Stimulated activated CD8-positive, alpha-beta memory T cell treated with anti-CD3 and anti-CD28 coated beads, Interleukin-7, amount 100 ng/mL, for 48 hours (primary cell): ENCODE measurements around the gene DYNC1LI2.
"Not testable (repeated sequence)": the region's sequence is repeated elsewhere in the genome, so short reads cannot be mapped to it uniquely, and the experiment has no call there.

Source experiments
- DNase-seq, 2 donors: peaks; one replicate each; pipeline ENCODE4 v3.0.0-alpha.2; 2020; ENCODE audit warnings: low read depth in 1 of 2; ENCODE audit errors: extremely low read depth in 1 of 2

The DYNC1LI2 gene

DNA sequence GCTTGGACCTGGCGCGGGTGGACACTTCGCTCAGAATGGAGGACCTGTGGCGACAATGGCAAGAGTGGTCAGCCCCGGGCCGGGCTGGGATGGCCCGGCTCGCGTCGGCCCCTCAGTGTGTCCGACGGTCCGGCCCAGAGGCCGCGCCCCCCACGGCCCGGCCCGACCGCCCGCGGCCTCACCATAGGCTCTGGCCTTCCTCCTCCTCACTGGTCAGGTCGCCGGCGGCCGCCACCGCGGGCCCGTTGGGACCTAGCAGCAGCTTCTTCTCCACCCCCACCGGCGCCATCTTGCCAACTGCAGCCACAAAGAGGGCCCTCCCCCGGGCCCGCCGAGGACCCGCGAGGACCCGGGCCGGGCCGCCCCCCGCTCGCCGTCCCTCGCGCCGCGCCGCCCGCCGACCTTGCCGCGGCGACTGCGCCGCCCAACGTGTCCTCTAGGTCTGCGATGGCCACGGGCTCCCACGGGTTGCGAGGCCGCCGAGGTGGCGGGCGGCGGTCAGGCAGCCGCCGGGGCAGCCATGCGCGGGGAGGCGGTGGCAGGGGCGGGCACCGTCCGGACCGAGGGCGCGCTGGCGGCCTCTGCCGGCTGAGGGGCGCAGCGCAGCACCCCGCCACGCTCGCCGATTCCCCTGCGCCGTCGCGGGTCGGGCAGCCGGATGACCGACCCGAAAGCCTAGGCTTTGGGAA lies at the start of gene DYNC1LI2:
Gene DYNC1LI2 (minus strand): TSS at position 307 of the 689 bp plus-strand sequence. CDS start 18 bp downstream, at position 289.
- peak; percentile 66 for DNase-seq

GRCh38 chr16:66800856-66801255 lies 49.4 kb upstream of the DYNC1LI2 start:
- DNase-seq, result no peak

DNA sequence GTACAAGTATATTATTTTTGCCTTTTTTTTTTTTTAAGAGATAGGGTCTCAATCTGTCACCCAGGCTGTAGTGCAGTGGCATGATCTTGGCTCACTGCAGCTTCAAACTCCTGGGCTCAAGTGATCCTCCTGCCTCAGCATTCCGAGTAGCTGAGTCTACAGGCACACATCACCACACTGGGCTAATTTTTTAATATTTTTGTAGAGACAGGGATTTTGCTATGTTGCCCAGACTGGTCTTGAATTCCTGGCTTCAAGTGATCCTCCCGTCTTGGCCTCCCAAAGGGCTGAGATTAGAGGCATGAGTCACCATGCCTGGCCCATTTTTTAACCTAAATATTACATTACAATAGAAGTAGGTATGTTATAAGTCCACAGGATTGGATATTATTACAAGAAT lies 46.8 kb upstream of the DYNC1LI2 start:
- no peak for DNase-seq

- not testable (repeated sequence) for DNase-seq
Observed at GRCh38 chr16:66793984-66794383, 42.6 kb upstream of the DYNC1LI2 start.

- no peak for DNase-seq
Observed at GRCh38 chr16:66790130-66790733, 38.8 kb upstream of the DYNC1LI2 start.

DNA sequence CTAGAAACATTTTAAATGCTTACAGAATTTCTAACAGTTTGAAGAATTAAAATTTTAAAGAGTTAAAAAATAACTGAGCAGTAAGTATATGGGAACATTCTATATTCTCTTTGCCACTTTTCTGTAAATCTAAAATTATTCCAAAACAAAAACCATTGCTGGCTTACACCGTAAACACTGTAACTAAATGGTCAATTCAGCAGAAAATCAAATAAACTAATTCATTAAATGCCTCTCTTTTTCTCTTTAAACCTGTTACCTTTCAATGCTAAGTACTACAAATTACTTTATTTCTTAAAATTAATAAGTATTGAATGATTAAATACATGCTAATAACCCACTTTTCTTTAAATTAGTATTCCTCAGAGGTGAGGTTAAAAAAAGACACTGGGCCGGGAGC lies 36.0 kb upstream of the DYNC1LI2 start:
- DNase-seq, result no peak

GRCh38 chr16:66786551-66786950 lies 35.1 kb upstream of the DYNC1LI2 start:
- no peak for DNase-seq

DNA sequence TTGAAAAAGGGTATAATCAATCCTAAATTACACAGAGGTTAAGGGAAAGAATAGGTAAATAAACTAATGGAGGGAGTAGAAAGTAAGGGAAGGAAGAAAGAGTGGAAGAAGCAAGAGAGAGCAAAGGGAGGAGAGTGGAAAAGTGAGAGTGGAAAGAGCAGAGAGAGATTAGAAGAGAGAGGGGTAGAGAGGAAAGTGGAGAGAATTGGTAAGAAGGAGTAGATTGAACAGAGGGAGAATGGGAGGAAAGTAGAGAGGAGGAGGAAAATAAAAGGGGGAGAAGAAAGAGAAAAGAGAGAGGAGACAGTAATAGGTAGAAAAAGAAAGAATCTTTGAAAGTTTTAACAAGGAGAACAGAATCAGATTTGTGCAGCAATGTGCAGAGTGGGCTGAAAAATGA lies 25.0 kb upstream of the DYNC1LI2 start:
- no peak for DNase-seq

GRCh38 chr16:66774981-66775380 lies 23.6 kb upstream of the DYNC1LI2 start:
- DNase-seq, result no peak

- no peak for DNase-seq
Observed at GRCh38 chr16:66758086-66758485, 6.7 kb upstream of the DYNC1LI2 start.

GRCh38 chr16:66754819-66755218 lies 3.4 kb upstream of the DYNC1LI2 start:
- no peak for DNase-seq

DNA sequence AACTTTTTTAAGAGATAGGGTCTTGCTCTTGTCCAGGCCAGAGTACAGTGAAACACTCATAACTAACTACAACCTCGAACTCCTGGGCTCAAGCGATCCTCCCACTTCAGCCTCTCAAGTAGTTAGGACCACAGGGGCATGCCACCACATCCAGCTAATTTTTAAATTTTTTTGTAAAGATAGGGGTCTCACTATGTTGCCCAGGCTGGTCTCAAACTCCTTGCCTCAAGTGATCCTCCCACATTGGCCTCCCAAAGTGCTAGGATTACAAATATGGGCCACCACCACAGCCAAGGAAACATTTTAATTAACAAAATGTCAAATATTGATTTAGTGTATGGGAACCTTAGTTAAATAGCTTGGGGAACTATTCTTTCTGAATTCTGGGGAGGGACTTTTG lies 2.8 kb upstream of the DYNC1LI2 start:
- no peak for DNase-seq

DNA sequence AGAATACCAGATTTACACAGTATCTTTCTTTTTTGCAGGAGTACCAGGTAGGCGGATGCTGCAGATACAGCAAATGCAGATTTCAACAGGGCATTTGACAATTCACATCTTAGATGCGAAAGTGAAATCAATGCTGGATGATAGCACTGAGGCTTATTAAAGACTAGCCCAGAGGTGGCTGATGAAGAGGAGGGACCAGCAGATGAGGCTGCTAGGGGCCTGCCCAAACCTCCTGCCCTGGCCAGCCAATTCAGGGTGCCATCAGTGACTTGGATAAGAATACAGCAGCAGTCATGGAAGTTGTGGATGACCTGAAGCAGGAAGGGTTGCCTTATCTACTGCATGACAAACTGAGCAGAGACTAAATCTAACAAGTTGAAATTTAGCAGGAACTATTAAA lies 1.5 kb upstream of the DYNC1LI2 start:
- DNase-seq, result no peak

DNA sequence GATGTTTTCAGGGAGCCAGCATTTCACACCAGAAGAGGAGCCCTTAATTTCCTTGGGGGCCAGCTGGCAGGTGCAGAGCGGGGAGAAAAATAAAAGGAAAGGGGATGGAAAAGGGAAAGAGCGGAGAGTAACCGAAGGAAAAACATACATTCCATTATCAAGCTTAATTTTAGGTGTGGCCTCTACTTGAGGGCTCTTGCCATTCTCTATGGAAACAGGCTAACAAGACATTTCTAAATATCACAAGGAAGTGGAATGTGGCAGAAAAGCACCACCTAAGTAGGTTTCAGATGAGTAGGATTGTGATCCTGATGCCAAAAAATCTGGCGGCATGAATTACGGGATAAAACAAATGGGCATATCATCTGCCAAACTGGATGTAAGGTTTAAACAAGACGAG lies 970 bp upstream of the DYNC1LI2 start:
- no peak for DNase-seq

- DNase-seq, result no peak
Observed at GRCh38 chr16:66751992-66752322, 548 bp upstream of the DYNC1LI2 start.

DNA sequence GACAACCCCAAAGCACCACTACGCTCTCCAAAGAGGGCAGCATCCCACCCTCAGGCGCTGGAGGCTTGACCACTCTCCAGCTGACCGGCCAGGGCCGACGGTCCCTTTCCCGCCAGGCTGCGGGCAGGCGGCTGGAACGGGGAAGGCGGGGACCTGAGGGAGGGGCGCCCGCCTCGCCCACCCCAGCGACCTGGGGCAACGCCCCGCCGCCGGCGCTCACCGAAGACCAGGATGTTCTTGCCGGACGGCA lies 431 bp downstream of the DYNC1LI2 start:
- DNase-seq, result no peak

DNA sequence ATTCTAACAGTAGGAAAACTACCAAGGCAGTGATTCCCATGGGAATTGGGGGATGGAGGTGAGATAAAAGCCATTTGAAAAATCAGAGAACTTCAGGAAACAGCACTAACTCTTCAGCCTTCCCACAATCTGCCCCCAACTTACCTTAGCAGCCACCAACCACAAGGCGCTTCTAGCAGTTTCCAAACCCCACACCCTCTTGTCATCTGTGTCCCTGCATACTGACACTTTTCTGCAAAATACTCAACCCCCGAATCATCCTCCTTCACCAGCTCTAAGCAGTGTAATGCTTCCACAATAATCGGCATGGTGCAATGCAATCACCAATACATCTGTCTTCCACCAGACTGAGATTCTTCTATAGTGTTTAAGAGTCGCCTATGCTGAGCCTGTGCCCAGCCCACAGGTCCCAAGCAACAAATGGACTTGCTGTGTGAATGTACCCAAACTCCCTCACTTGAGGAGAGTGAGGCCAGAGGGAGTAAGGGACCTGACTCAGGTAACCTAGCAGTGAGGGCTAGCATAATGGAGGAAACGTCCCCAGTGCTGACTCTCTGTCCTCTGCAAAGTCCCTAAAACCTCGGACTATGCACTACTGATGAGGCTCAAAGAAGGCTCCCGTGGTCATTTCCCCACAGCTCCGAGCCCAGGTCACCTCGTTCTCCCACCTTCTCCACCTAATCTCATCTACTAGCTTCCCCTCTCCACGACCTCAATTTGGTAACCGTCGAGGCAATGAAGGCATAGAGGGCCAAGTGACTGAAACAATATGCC lies 943 bp downstream of the DYNC1LI2 start:
- DNase-seq, result no peak

GRCh38 chr16:66746682-66747081 lies 4.7 kb downstream of the DYNC1LI2 start:
- DNase-seq, result peak in 1 of 2 donors; percentile 34

DNA sequence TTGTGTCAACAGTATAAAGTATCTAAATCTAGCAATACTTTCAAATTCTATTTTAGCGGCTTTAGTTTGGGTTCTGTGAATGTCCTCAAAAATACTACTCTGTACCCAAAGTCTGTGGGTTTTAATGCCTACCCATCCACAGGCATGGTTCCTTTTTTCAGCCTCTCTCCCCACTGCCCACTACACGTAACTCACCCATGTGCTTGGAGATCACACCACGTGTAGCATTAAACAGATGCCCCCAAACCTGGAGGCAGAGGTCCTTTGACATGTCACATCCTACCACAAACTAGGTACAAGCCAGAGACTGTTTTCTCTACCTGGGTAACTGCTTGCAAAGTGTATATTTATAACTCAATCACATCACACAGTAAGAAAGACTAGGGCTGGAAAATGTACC lies 5.4 kb downstream of the DYNC1LI2 start:
- DNase-seq, result no peak

GRCh38 chr16:66741950-66742808 lies 9.2 kb downstream of the DYNC1LI2 start:
- no peak for DNase-seq

GRCh38 chr16:66741169-66741900 lies 10.1 kb downstream of the DYNC1LI2 start:
- no peak for DNase-seq
